ENCODE measurements around the gene CXCL5.

GRCh38 chr4:74045247-74045646 is 46.8 kb upstream of the CXCL5 start:
- TF ChIP-seq, protein P1, sequence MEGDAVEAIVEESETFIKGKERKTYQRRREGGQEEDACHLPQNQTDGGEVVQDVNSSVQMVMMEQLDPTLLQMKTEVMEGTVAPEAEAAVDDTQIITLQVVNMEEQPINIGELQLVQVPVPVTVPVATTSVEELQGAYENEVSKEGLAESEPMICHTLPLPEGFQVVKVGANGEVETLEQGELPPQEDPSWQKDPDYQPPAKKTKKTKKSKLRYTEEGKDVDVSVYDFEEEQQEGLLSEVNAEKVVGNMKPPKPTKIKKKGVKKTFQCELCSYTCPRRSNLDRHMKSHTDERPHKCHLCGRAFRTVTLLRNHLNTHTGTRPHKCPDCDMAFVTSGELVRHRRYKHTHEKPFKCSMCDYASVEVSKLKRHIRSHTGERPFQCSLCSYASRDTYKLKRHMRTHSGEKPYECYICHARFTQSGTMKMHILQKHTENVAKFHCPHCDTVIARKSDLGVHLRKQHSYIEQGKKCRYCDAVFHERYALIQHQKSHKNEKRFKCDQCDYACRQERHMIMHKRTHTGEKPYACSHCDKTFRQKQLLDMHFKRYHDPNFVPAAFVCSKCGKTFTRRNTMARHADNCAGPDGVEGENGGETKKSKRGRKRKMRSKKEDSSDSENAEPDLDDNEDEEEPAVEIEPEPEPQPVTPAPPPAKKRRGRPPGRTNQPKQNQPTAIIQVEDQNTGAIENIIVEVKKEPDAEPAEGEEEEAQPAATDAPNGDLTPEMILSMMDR (IDR thresholded peaks at IDR 0.05): no peak
- TF ChIP-seq POLR2A (IDR thresholded peaks at IDR 0.05): no peak
